Measurements from ENCODE around the gene TRUB2.
"Not testable (repeated sequence)": the region's sequence is repeated elsewhere in the genome, so short reads cannot be mapped to it uniquely, and the experiment has no call there.

TRUB2 gene

DNA sequence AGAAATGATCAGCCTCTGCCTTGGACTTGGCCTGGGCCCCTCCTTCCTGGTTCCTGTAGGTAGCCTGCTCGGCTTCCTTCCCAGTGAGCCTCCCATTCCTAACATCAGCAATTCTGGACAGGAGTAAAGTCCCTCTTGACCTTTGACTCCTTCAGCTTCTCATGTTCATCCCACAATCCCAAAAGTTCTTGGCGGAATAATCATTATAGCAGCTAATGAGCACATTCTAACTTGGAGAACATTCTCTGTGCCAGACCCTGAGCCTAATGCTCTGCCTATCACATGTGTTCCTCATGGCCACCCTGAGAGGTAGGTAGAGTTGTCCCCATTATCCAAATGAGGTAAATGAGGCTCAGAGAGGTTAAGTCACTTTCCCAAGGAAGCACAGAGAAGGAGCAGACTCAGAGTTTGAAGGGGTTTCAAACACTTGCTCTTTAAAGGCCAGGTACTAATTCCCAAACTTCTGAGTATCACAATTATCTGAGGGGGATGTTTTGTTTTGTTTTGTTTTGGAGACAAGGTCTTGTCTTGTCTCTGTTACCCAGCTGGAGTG is 24.9 kb downstream of the TRUB2 start:
- no peak for DNase-seq

DNA sequence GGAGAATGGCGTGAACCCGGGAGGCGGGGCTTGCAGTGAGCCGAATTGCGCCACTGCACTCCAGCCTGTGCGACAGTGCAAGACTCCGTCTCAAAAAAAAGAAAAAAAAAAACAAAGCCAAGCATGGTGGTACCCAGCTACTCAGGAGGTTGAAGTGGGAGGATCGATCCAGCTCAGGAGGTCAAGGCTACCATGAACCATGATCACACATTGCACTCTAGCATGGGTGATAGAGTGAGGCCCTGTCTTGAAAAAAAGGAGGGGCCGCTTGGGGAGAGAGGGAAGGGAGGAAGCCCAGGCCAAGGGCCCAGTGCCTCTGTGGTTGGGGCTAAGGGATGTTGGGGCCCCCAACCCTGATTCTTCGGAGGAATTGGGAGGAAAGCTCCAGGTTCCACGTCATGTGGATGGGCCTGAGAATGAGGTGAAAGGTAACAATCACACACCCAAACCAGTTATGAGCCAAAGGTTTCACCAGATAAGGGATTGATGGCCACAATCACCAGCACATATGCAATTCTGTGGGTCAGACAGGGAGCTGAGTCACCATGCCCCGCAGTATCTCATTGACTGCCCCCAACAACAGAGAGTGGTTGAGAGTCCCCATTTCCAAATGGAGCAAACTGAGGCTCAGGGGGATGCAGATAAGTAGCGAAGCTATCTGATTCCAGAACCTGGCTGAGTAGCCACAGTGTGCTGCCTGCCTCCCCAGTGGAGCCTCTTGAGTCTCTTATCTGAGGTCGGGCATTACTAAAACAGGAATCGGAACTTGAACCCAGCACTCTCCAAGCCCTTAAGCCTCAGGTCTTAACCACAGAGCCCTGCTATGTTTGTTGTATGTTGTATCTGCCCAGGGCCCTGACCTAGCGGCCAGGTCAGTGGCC is 25.7 kb downstream of the TRUB2 start:
- no peak for DNase-seq

DNA sequence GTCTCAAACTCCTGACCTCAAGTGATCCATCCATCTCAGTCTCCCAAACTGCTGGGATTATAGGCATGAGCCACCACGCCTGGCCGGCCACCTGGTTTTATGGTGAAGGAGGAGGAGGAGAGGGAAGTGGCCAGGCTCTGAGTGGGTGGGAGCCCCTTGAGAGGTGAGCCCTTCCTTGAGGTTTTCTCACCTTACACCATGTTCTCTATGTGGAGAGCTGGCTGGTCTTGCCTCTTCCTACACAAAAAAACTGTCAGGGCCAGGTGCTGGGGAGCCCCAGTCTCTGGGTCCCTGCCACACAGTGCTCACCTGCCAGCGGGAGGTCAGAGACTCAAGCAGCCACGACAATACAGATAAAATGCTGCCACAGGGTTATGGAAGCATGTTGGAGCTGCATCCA is 28.1 kb downstream of the TRUB2 start:
- DNase-seq = no peak

DNA sequence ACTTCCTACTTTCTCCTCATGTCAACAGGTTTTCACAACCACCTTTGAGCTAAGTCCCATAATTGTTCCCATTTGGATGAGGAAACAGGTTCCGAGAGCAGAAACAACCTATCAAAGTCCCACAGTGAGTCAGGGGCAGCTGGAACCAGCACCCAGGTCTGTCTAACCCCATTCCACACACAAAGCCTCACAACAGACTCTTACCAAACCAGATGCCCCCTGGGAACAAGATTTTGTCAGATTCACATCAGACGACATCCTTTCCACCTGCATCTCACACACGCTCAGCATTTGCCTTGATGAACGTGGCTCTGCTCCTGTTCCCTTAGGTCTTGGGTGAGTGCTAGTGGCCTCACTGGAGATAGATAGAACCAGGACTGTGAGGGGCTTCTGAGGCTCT is 29.2 kb downstream of the TRUB2 start:
- DNase-seq = no peak

DNA sequence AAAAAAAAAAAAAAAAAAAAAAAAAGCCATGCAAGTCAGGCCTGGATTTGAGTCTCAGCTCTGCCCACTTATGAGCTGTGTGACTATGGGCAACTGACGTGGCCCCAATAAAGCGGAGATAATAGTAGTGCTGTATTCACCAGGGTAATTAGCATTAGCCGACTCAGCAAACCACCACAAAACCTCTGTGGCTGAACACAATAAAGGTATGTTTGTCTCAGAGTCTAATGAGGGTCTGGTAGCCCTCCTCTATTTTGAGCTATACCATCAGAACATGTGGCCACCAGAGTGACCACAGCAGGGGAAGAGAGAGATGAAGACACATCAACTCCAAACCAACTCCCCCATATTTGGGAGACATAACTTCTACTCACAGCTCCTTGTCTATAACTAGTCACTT is 30.2 kb downstream of the TRUB2 start:
- no peak for DNase-seq

DNA sequence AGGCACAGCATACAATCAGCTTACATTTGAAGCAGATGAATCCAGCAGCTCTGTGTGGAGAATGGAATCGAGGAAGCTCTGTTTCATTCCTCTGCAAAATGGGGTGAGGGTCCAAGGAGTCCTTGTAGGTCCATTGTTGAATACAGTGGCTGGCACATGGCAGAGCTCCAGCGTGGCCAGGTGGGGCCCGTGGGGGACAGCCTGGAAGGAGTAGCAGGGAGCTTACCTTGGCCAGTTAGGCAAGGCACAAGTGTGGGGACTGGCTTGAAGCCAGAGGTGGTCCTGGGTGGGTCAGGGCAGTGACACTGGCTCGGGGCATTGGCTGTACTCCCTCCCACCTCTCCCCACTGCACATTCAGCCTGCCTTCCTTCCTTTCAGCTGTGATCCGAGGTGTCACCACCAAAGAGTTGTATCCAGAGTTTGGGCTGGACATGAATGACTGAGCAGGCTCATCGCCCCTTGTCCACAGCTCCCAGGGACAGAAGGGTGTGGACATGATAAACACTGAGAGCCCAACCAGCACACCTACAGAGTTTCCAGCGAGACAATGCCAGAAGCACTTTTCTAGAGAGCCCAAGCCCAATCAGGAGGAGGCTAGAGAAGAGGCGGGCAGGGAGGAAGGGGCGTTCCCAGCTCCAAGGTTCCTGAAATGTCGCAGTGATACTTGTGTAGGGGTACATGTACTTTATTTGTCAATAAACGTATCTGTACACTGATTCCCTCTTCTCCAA is 33.8 kb downstream of the TRUB2 start:
- DNase-seq = no peak

DNA sequence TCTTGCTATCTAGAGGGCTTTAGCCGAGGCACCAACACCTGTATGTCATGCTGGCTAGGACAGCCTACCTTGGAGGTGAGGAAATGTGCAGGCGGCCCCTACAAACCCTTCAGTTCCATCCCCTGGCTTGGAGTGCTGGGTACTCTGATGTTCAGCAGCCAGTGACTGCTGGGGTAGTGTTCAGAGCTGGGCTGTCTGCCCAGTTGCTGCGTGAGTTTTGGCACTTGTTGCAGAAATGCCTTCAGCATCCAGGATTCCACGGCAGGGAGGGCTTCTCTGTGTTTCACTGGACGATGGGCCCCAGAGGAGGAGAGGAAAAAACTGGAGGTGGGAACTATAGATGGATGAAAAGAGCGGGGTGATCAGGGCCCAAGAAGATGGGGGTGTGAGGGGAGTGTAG is 35.8 kb downstream of the TRUB2 start:
- no peak for DNase-seq

DNA sequence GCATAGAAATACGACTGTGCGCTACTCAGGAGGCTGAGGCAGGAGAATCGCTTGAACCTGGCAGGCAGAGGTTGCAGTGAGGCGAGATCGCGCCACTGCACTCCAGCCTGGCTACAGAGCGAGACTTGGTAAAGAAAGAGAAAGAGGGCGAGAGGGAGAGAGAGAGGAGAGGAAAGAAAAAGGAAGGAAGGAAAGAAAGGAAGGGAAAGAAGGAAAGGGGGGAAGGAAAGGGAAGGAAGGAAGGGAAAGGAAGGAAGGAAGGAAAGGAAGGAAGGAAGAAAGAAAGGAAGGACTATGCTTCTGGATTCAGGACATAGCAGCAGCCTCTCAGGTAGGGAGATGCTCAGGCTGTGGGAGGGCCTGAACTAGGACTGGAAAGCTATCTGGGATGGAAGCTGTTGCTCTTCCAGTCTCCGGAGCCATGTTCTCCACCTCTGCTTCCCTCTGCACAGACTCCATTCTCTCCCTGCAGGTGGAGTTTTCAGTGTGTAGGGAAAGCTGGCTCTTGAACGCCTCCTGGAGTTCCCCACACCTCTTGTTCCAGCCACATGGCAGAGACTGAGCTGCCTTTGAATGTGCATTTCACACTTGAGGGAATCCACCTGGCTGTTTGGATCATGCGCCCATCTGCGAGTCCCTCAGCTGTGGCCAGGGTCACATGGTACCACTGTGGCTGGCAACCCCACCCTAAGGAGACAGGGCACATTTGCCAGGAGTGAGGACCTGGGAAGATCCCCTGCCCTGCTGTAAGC is 37.0 kb downstream of the TRUB2 start:
- no peak for DNase-seq

DNA sequence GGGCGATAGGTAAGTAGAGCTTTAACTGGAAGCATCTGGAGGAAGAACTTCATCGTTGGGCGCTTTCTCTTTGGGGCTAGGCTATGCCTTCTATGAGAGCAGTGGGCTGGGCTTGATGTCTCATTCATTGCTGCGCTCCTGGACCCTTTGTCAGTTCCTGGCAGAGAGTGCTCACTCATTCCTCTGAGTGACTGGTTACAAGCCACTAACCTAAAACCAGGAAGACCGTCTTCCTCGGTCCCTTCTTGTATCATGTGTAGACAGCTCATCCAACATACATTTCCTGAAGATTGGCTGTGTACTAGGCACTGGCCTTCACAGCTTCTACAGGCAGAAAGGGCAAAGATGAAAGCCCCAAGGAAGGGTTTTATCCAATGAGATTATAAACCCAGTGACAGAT is 39.7 kb downstream of the TRUB2 start:
- DNase-seq = no peak

DNA sequence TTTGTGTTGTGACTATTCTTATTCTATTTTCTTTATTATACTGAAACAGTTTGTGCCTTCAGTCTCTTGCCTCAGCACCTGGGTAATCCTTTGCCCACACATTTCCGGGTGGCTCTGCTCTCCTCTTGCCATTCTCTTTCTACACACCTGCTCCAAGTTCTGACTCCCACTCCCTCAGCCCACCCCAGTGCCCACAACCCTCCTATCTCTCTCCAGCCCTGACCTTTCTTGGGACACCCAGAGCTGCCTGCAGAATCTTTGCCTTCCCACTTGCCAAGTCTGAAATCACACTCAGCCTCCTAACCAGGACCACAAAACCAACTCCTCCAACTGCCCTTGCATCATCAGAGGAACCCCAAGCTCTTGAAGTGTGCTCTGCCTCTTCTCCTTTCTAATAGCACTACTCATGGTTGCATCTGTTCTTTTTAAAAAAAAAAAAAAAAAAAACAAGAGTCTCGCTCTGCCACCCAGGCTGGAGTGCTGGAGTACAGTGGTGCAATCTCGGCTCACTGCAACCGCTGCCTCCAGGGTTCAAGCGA is 42.1 kb downstream of the TRUB2 start:
- DNase-seq = no peak

DNA sequence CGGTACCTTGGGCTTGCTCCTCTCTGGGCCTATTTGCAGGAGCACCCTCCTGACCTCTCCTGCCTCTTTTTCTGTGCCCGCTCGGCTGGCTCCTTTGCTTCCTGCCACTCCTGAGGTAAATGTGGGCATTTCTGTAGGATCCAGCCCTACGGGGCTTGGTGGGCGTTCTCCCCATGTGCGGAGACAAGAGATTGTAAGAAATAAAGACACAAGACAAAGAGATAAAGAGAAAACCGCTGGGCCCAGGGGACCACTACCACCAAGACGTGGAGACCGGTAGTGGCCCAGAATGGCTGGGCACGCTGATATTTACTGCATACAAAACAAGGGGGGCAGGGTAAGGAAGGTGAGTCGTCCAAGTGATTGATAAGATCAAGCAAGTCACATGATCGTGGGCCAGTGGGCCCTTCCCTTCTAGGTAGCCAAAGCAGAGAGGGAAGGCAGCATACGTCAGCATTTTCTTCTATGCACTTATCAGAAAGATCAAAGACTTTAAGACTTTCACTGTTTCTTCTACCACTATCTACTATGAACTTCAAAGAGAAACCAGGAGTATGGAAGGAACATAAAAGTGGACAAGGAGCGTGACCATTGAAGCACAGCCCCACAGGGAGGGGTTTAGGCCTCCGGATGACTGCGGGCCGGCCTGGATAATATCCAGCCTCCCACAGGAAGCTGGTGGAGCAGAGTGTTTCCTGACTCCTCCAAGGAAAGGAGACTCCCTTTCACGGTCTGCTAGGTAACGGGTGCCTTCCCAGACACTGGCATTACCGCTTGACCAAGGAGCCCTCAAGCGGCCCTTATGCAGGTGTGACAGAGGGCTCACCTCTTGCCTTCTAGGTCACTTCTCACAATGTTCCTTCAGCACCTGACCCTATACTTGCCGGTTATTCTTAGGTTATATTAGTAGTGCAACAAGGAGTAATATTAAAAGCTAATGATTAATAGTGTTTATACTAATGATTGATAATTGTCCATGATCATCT is 42.9 kb downstream of the TRUB2 start:
- DNase-seq = not testable (repeated sequence)

DNA sequence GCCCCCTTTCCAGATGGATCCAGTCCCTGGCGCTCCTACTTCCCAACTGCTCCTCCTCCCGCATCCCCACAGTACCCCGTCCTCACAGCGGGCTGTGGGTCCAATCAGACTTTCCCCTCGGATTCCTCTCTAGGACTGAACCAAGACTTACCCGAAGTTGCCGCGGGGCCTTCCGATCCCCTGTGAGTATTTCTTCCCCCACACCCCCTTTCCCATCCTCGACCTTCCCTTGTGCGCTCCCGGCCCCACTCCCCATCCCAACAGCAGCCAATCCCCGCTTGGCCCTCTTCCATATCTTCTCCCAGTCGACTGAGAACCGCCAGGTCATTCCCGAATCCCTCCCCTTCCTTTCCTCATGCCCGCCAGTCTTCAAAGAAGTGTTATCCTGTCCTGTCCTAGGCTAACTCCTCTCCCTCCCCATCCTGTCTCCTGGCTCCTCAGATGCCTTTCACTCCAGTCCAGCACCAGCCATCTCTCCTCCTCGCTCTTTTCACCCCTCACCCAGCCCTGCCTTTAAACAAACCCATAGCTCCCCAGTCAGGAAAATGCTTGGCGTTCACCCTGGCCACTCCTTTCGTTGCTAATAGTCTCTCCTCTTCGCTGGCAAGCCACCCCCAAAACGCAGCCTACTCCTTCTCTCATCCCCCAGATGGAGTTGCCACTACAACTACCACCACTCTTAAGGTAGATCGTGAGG is 45.5 kb downstream of the TRUB2 start:
- peak; percentile 5 for DNase-seq

DNA sequence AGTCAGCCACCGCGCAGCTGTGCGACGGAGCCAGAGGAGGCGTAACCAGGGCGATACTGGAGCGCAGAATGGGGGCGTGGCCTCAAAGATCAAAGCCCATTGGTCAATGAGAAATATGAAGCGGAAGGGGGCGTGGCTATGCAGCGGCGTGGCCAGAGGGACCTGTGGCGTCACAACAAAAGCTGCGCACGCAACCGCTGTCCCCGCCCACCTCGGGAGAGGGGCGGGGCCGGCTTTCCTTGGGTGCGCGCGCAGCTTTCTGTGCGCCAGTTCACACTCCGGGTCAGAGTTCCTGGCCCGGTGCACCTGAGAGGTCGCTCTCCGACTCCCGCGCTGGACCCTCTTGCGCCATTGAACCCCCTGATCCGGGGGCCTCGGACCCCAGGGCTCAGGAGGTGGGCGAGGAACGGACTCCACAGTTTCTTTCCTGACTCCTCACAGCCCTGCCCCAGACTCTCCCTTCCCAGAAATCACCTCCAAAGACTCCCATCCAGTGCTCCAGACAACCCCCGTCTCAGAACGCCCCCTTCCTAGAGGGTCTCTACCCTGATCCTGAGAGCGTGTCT is 46.2 kb downstream of the TRUB2 start, which contains the start of gene SWI5:
Gene SWI5 (plus strand): TSS at position 269 of the 566 bp plus-strand sequence.
- DNase-seq = peak; percentile 98

DNA sequence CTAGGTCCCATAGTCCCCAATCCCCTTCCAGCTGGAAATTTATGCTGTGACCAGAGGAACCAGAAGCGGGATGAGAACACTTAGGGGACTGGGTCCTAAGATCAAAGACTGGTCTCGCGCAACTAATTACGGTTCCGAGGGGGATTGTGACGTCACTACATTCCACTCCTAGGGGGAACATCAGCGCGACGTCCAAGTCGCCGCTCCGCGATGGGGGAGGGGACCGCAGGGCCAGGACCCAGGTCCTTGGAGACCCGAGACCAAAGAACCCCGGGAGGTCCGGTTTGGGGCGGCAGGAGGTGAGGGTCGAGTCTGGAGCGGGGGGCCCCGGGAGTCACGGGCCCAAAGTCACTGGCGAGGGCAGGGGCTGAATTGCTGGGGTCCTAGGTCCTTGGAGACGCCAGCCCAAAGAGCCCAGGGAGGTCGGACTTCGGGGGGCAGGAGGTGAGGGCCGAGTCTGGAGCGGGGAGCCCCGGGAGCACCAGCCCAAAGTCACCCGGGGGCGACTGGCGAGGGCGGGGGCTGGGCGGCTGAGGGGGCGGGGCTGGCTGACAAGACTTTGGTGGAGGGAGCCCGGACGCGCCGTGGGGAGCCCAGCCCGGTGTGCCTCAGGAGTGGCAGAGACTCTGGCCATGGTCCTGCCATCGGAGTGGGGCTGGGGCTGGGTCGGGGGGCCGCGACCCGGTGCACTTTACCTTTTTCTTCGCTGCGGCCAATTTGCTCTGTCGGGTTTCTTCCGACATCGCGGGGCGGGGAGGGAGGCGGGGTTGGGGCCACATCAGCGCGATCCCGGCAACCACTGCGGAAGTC is 46.8 kb downstream of the TRUB2 start, which contains the start of gene GOLGA2:
Gene GOLGA2 (minus strand): TSS at position 810 of the 810 bp plus-strand sequence. CDS start 31 bp downstream, at position 779.
- DNase-seq = no peak

DNA sequence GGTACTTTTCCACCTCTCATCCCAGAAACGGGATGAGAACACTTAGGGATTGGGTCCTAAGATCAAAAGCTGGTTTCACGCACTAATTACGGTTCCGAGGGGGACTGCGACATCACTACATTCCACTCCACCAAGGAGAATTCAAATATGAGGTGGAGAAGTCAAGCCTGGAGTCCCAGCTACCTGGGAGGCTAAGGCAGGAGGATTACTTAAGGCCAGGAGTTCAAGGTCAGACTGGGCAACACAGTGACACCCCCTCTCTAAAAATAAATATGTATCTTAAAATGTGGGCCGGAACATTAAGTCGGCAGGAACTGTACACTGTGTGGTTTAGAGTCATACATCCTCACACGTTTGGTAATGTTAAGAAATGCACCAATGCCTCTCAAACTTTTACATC is 48.0 kb downstream of the TRUB2 start:
- DNase-seq = no peak

DNA sequence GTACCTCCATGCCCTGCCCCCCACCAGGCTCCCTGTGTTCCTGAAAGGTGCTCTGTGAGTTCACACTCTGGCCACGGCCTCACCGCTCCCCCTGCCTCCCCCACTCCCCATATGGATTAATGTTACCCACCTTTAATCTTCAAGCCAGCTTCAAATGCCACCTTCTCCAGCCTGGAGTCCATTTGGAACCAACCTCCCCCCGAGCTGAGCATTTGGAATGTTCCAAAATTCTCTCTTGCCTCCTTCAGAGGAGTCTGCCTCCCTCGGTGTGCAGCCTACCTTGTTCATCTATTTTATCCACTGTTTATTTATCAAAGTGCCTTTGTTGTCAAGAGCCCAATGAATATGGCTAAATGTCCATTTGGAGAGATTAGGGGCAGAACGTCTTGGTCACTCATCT is 50.7 kb downstream of the TRUB2 start:
- DNase-seq = no peak

DNA sequence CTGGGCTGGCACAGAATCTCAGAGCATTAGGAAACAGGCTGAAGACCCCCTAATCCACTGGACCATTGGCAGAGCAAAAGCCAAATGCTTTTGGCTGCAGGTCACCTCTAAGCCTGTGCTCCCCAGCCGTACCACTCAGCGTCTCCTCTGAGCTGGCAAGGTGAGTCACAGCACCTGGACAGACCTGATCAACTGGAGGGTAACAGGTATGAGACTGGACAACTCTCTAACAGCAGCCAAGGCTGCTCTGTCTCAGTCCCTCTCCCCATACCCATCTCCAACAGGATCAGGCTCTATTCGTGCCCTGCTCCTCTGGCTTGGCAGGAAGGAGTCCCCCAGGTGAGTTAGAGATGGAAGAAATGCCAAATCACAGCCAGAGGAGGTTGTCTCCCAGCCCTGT is 51.1 kb downstream of the TRUB2 start:
- no peak for DNase-seq

DNA sequence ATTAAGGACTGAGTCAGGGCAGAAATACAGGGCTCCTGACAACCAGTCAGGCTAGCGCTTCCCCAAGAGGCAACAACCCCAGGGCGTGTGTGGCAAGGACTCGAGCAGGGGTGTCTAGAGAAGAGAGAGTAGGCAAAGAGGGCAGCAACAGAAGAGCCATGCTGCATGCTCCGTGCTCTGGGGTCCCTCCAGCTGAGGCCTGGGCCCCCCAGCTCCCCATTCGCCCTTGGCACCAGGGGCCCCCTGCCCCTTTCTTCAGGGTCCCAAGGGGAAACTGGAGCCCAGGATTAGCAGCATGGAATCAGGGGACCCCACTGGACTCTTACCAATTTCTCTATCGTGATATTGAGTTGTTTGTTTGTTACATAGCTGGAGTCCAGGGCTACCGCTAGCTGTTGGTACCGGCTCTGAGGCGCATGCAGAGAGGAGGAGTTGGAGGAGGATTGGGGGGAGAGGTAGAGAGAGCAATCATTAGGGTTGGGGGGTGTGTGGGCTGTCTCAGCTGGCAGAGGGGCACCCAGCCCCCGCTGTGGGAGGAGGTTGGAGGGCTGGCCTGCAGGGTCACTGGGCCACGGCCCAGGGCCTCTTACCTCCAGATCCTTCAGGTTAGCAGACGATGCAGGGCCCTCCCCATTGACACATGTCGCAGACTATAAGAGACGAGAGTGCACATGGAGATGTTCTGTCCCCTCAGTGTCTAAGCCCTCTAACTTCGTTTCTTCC is 55.2 kb downstream of the TRUB2 start:
- DNase-seq = no peak

DNA sequence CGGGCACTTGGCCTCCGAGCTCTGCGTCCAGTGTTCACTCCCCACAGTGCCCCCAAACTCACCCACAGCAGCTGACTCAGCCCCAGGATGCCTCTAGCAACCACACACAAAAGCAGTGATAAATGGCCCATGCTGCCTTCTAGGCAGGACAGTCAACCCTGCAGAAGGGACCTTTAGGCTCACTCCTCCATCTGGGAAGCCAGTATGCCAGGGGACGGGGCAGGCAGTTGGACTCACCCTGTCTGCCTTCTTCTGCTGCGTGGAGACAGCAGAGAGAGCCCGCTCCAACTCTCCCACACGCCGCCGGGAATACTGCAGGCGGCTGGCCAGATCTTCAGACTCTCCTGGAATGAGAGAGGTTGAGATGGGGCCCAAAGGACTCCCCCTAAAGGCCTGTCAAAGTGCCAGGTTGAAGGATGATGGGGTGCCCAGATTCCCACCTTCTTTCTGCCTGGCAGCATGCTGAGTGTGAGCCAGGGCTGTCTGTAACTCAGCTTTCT is 56.8 kb downstream of the TRUB2 start:
- no peak for DNase-seq

Data from NCI-H1105 (cell line).